Measurements from ENCODE around the gene SLAIN2. TPM values are rescaled to one million over a fixed set of nuclear protein-coding genes. Genes with fewer than 3 reads are reported as not detected.
A peak's percentile ranks its signal among the peaks of the same experiment; 100 is the strongest.

Gene SLAIN2
- total RNA-seq, 1 donor from 2014 or later, result 91.6 TPM

DNA sequence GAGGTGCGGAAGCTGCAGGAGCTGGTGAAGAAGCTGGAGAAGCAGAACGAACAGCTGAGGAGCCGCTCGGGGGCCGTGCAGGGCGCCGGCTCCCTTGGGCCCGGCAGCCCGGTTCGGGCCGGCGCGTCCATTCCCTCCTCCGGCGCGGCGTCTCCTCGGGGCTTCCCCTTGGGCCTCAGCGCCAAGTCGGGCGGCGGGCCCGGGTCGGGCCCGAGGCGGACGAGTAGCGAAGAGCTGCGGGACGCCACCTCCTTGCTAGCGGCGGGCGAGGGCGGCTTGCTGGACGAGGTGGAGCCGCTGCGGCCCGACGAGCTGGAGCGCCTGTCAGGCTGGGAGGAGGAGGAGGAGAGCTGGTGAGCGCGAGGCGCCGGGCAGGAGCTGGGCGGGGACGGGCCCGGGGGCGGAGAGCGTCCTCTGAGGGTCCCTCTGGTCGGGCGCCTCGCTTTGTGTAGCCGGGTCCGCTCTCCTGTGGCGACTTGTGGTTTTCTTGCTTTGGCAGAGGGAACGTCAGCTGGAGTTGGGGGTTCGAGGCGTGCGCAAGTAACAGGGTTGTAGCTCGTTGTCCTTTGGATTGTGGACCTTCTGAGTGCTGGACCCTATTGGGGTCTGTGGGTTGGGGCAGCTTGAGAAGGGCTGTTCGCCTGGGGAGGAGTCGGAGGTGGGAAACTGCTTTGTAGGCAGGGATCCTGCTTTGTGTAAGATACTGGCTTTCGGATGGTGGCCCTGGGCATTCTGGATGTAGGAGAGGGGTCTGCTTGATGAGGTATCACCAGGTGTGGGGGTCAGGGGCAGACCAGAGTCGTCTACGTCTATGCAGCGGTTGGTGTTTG lies 662 bp downstream of the SLAIN2 start:
- ATAC-seq, result peak; percentile 54 to 62
- H3K4me3 ChIP-seq, result peak overlapping the region; percentile 96
- H3K27me3 ChIP-seq (ENCODE audit: low read depth), result no peaks in the 10 kb centered on the region
- no peaks in the 10 kb centered on the region for H3K9me3 ChIP-seq
- H3K36me3 ChIP-seq, result no peaks in the 10 kb centered on the region
- intact Hi-C loops (cut with DNase I), result no loop called here
- H3K27ac ChIP-seq, result peak overlapping the region; percentile 99
- TF ChIP-seq, protein P1, sequence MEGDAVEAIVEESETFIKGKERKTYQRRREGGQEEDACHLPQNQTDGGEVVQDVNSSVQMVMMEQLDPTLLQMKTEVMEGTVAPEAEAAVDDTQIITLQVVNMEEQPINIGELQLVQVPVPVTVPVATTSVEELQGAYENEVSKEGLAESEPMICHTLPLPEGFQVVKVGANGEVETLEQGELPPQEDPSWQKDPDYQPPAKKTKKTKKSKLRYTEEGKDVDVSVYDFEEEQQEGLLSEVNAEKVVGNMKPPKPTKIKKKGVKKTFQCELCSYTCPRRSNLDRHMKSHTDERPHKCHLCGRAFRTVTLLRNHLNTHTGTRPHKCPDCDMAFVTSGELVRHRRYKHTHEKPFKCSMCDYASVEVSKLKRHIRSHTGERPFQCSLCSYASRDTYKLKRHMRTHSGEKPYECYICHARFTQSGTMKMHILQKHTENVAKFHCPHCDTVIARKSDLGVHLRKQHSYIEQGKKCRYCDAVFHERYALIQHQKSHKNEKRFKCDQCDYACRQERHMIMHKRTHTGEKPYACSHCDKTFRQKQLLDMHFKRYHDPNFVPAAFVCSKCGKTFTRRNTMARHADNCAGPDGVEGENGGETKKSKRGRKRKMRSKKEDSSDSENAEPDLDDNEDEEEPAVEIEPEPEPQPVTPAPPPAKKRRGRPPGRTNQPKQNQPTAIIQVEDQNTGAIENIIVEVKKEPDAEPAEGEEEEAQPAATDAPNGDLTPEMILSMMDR (IDR thresholded peaks at IDR 0.05), result no peak
- peaks cover 39% of the 10 kb centered on the region for H3K4me1 ChIP-seq
- DNase-seq, result peak; percentile 71

DNA sequence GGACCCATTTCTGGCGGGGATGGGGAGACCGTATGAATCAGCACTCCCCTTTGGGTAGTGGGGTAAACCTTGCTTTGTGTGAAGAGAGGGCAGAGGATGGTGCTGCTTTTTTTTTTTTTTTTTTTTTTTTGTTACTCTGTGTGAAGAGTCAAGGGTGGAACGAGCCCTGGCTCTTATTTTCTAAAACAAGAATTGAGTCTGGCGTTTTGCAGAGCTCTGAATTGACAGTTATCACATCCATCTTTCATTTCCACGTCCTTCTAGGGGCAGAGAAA lies 1.2 kb downstream of the SLAIN2 start:
- H3K9me3 ChIP-seq, result no peaks in the 10 kb centered on the region
- H3K36me3 ChIP-seq, result no peaks in the 10 kb centered on the region
- DNase-seq (no peak), ATAC-seq (no peak)
- H3K4me3 ChIP-seq, result peak overlapping the region; percentile 96
- H3K27me3 ChIP-seq (ENCODE audit: low read depth), result no peaks in the 10 kb centered on the region
- TF ChIP-seq, protein P1 (IDR thresholded peaks at IDR 0.05), result no peak
- peaks cover 39% of the 10 kb centered on the region for H3K4me1 ChIP-seq
- H3K27ac ChIP-seq, result peak overlapping the region; percentile 99
- intact Hi-C loops (cut with DNase I), result no loop called here

DNA sequence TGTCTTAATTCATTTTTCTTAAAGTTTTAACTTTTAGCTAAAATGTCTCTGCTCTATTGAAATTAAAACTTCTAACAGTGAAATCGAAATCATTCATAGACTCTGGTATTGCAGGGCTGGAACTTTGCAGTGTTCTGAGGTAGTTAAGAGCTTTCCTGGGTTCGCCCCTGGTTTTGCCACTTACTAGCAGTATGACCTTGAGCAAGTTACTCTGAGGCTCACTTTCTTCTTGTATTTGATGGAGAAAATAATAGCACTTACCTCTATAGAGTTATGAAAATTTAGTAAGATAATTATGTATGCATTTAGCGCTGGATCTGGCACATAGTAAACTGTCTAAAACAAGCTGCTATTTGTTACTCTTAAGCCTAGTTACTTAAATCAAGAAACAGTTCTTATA lies 1.7 kb downstream of the SLAIN2 start:
- Histone ChIP-seq H3K4me1 (peaks cover 39% of the 10 kb centered on the region), H3K27ac (no peak overlapping the region), H3K4me3 (peak overlapping the region; percentile 96), H3K27me3 (ENCODE audit: low read depth) (no peaks in the 10 kb centered on the region), H3K9me3 (no peaks in the 10 kb centered on the region), H3K36me3 (no peaks in the 10 kb centered on the region)
- TF ChIP-seq, protein P1 (IDR thresholded peaks at IDR 0.05), result no peak
- DNase-seq (no peak), ATAC-seq (no peak)
- intact Hi-C loops (cut with DNase I), result no loop called here

DNA sequence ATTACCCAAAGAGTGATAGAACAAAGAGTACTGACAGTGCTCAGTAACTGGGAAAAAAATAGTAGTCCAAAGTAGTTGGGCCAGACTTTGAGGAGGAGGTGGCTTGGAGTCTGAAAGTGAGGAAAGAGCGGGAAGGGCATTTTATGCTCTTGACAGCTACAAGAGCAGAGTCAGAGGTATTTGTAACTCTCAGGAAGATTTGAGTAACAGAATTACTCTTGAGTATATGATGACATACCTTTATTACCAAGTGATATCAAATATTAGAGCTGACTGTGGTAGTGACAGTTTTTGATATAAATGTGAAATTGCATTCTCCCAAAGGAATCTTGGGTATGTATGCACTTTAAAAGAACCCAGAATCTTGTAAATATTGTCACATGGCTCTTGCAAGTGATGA lies 2.2 kb downstream of the SLAIN2 start:
- Histone ChIP-seq H3K4me3 (peak overlapping the region; percentile 96), H3K27me3 (ENCODE audit: low read depth) (no peaks in the 10 kb centered on the region), H3K4me1 (peaks cover 39% of the 10 kb centered on the region), H3K36me3 (no peaks in the 10 kb centered on the region), H3K27ac (no peak overlapping the region), H3K9me3 (no peaks in the 10 kb centered on the region)
- ATAC-seq (no peak), DNase-seq (no peak)
- TF ChIP-seq, protein P1 (IDR thresholded peaks at IDR 0.05), result no peak
- intact Hi-C loops (cut with DNase I), result no loop called here

DNA sequence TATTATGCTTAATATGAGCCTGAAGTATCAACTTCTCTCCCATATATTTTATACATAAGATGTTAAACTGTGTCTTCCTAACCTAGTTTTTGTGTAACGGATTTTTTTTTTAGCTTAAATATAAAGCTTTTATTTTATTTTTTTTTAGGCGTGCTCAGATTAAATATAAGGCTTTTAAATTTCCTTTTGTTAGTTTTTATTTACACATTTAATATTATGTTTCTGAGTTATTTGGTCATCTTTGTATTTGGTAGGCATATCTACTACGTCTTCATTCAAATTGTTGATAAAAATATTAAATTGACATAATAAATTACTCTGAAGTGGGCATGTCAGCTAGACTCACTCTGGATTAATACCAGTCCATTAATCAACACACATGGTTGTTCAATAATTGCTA lies 4.2 kb downstream of the SLAIN2 start:
- TF ChIP-seq, protein P1 (IDR thresholded peaks at IDR 0.05), result no peak
- no peaks in the 10 kb centered on the region for H3K9me3 ChIP-seq
- no peaks in the 10 kb centered on the region for H3K36me3 ChIP-seq
- DNase-seq (no peak), ATAC-seq (no peak)
- no peak overlapping the region for H3K27ac ChIP-seq
- no peaks in the 10 kb centered on the region for H3K27me3 ChIP-seq (ENCODE audit: low read depth)
- intact Hi-C loops (cut with DNase I), result no loop called here
- H3K4me3 ChIP-seq, result no peak overlapping the region
- peaks cover 40% of the 10 kb centered on the region for H3K4me1 ChIP-seq
